Measurements from ENCODE around the gene RIMBP2.

The RIMBP2 gene

GRCh38 chr12:130484221-130484620, 231.9 kb downstream of the RIMBP2 start:
- no peak for DNase-seq

GRCh38 chr12:130483616-130484180, 232.4 kb downstream of the RIMBP2 start:
- H3K4me3 ChIP-seq (ENCODE audit: control insufficient read depth in 1 of 7, extremely low read depth in 1 of 7, insufficient read depth in 4 of 7, low read depth in 2 of 7, low read length in 6 of 7), result no peak overlapping the region

More at GRCh38 chr12:130484221-130484620, 231.9 kb downstream of the RIMBP2 start:
- CTCF ChIA-PET, result no interaction called here
- Histone ChIP-seq H3K27ac (ENCODE audit: insufficient read depth in 1 of 2, low read depth in 1 of 2, low read length in 2 of 2, poor library complexity in 1 of 2, severe bottlenecking in 2 of 2) (no peak overlapping the region), H3K4me3 (ENCODE audit: control insufficient read depth in 1 of 7, extremely low read depth in 1 of 7, insufficient read depth in 4 of 7, low read depth in 2 of 7, low read length in 6 of 7) (no peak overlapping the region), H3K36me3 (ENCODE audit: control insufficient read depth in 4 of 4, insufficient read depth in 4 of 4, low read length in 3 of 4) (no peaks in the 10 kb centered on the region), H3K4me1 (ENCODE audit: control extremely low read depth in 1 of 4, control insufficient read depth in 4 of 4, insufficient read depth in 4 of 4, low read length in 3 of 4) (no peaks in the 10 kb centered on the region), H3K27me3 (replicated peaks in 2 of 5; ENCODE audit: control insufficient read depth in 4 of 5, insufficient read depth in 5 of 5, low read length in 4 of 5) (peaks cover 0 to 12% (median 2%) of the 10 kb centered on the region in 5 experiments), H3K9me3 (ENCODE audit: control extremely low read depth in 1 of 5, control insufficient read depth in 4 of 5, insufficient read depth in 2 of 5, low read depth in 1 of 5, low read length in 4 of 5) (peaks cover 0 to 2% (median 0%) of the 10 kb centered on the region in 5 experiments)
- WGBS (ENCODE audit: insufficient coverage), result 91% methylated on average over 10 of the region's 11 CpGs
- POLR2A ChIA-PET, result no interaction called here

GRCh38 chr12:130482448-130482847, 233.7 kb downstream of the RIMBP2 start:
- H3K4me1 ChIP-seq (ENCODE audit: control extremely low read depth in 1 of 4, control insufficient read depth in 4 of 4, insufficient read depth in 4 of 4, low read length in 3 of 4), result no peaks in the 10 kb centered on the region
- H3K27ac ChIP-seq (ENCODE audit: insufficient read depth in 1 of 2, low read depth in 1 of 2, low read length in 2 of 2, poor library complexity in 1 of 2, severe bottlenecking in 2 of 2), result no peak overlapping the region
- H3K36me3 ChIP-seq (ENCODE audit: control insufficient read depth in 4 of 4, insufficient read depth in 4 of 4, low read length in 3 of 4), result no peaks in the 10 kb centered on the region
- ChIA-PET POLR2A (no interaction called here), CTCF (interaction anchor here (1.1 kb wide), 1 partner anchor 11 kb away, joined by 3 read pairs; no protein-coding TSS in a partner anchor)
- no peak overlapping the region for H3K4me3 ChIP-seq (ENCODE audit: control insufficient read depth in 1 of 7, extremely low read depth in 1 of 7, insufficient read depth in 4 of 7, low read depth in 2 of 7, low read length in 6 of 7)
- 73% methylated on average over 3 of the region's 3 CpGs for WGBS (ENCODE audit: insufficient coverage)
- H3K9me3 ChIP-seq (ENCODE audit: control extremely low read depth in 1 of 5, control insufficient read depth in 4 of 5, insufficient read depth in 2 of 5, low read depth in 1 of 5, low read length in 4 of 5), result no peaks in the 10 kb centered on the region
- H3K27me3 ChIP-seq (replicated peaks in 2 of 5; ENCODE audit: control insufficient read depth in 4 of 5, insufficient read depth in 5 of 5, low read length in 4 of 5), result peaks cover 0 to 18% (median 2%) of the 10 kb centered on the region in 5 experiments
- DNase-seq, result no peak

More at GRCh38 chr12:130483616-130484180, 232.4 kb downstream of the RIMBP2 start:
- 92% methylated on average over 15 of the region's 26 CpGs for WGBS (ENCODE audit: insufficient coverage)
- Histone ChIP-seq H3K4me1 (ENCODE audit: control extremely low read depth in 1 of 4, control insufficient read depth in 4 of 4, insufficient read depth in 4 of 4, low read length in 3 of 4) (no peaks in the 10 kb centered on the region), H3K27me3 (replicated peaks in 2 of 5; ENCODE audit: control insufficient read depth in 4 of 5, insufficient read depth in 5 of 5, low read length in 4 of 5) (peaks cover 0 to 12% (median 2%) of the 10 kb centered on the region in 5 experiments), H3K27ac (ENCODE audit: insufficient read depth in 1 of 2, low read depth in 1 of 2, low read length in 2 of 2, poor library complexity in 1 of 2, severe bottlenecking in 2 of 2) (no peak overlapping the region), H3K9me3 (ENCODE audit: control extremely low read depth in 1 of 5, control insufficient read depth in 4 of 5, insufficient read depth in 2 of 5, low read depth in 1 of 5, low read length in 4 of 5) (no peaks in the 10 kb centered on the region), H3K36me3 (ENCODE audit: control insufficient read depth in 4 of 4, insufficient read depth in 4 of 4, low read length in 3 of 4) (no peaks in the 10 kb centered on the region)
- CTCF ChIA-PET, result no interaction called here
- POLR2A ChIA-PET, result no interaction called here
- no peak for DNase-seq

GRCh38 chr12:130481392-130481879, 234.7 kb downstream of the RIMBP2 start:
- ChIA-PET POLR2A (no interaction called here), CTCF (interaction anchor here (1.1 kb wide), 1 partner anchor 12 kb away, joined by 3 read pairs; no protein-coding TSS in a partner anchor)
- peak in 2 of 3 donors; percentile 1 to 6 for DNase-seq
- Histone ChIP-seq H3K27me3 (replicated peaks in 2 of 5; ENCODE audit: control insufficient read depth in 4 of 5, insufficient read depth in 5 of 5, low read length in 4 of 5) (peaks cover 0 to 20% (median 2%) of the 10 kb centered on the region in 5 experiments), H3K36me3 (ENCODE audit: control insufficient read depth in 4 of 4, insufficient read depth in 4 of 4, low read length in 3 of 4) (no peaks in the 10 kb centered on the region), H3K4me3 (ENCODE audit: control insufficient read depth in 1 of 7, extremely low read depth in 1 of 7, insufficient read depth in 4 of 7, low read depth in 2 of 7, low read length in 6 of 7) (peak overlapping the region in 1 of 7 experiments; percentile 1), H3K4me1 (ENCODE audit: control extremely low read depth in 1 of 4, control insufficient read depth in 4 of 4, insufficient read depth in 4 of 4, low read length in 3 of 4) (no peaks in the 10 kb centered on the region), H3K9me3 (ENCODE audit: control extremely low read depth in 1 of 5, control insufficient read depth in 4 of 5, insufficient read depth in 2 of 5, low read depth in 1 of 5, low read length in 4 of 5) (no peaks in the 10 kb centered on the region), H3K27ac (ENCODE audit: insufficient read depth in 1 of 2, low read depth in 1 of 2, low read length in 2 of 2, poor library complexity in 1 of 2, severe bottlenecking in 2 of 2) (no peak overlapping the region)
- 73% methylated on average over 14 of the region's 17 CpGs for WGBS (ENCODE audit: insufficient coverage)

GRCh38 chr12:130480887-130481286, 235.2 kb downstream of the RIMBP2 start:
- WGBS (ENCODE audit: insufficient coverage), result no CpG with 5 or more reads among the region's 14 CpGs
- POLR2A ChIA-PET, result no interaction called here
- peaks cover 0 to 21% (median 2%) of the 10 kb centered on the region in 5 experiments for H3K27me3 ChIP-seq (replicated peaks in 2 of 5; ENCODE audit: control insufficient read depth in 4 of 5, insufficient read depth in 5 of 5, low read length in 4 of 5)
- H3K4me3 ChIP-seq (ENCODE audit: control insufficient read depth in 1 of 7, extremely low read depth in 1 of 7, insufficient read depth in 4 of 7, low read depth in 2 of 7, low read length in 6 of 7), result peak overlapping the region in 1 of 7 experiments; percentile 1
- H3K4me1 ChIP-seq (ENCODE audit: control extremely low read depth in 1 of 4, control insufficient read depth in 4 of 4, insufficient read depth in 4 of 4, low read length in 3 of 4), result no peaks in the 10 kb centered on the region
- CTCF ChIA-PET, result no interaction called here
- H3K36me3 ChIP-seq (ENCODE audit: control insufficient read depth in 4 of 4, insufficient read depth in 4 of 4, low read length in 3 of 4), result no peaks in the 10 kb centered on the region
- DNase-seq, result peak in 2 of 3 donors; percentile 27 to 39
- no peaks in the 10 kb centered on the region for H3K9me3 ChIP-seq (ENCODE audit: control extremely low read depth in 1 of 5, control insufficient read depth in 4 of 5, insufficient read depth in 2 of 5, low read depth in 1 of 5, low read length in 4 of 5)
- no peak overlapping the region for H3K27ac ChIP-seq (ENCODE audit: insufficient read depth in 1 of 2, low read depth in 1 of 2, low read length in 2 of 2, poor library complexity in 1 of 2, severe bottlenecking in 2 of 2)

GRCh38 chr12:130480231-130480630, 235.9 kb downstream of the RIMBP2 start:
- ChIA-PET POLR2A (no interaction called here), CTCF (interaction anchor here (0.6 kb wide), 1 partner anchor 720 kb away, joined by 4 read pairs; no protein-coding TSS in a partner anchor)
- no peaks in the 10 kb centered on the region for H3K9me3 ChIP-seq (ENCODE audit: control extremely low read depth in 1 of 5, control insufficient read depth in 4 of 5, insufficient read depth in 2 of 5, low read depth in 1 of 5, low read length in 4 of 5)
- peaks cover 0 to 24% (median 2%) of the 10 kb centered on the region in 5 experiments for H3K27me3 ChIP-seq (replicated peaks in 2 of 5; ENCODE audit: control insufficient read depth in 4 of 5, insufficient read depth in 5 of 5, low read length in 4 of 5)
- WGBS (ENCODE audit: insufficient coverage), result 94% methylated on average over 6 of the region's 9 CpGs
- no peak overlapping the region for H3K4me3 ChIP-seq (ENCODE audit: control insufficient read depth in 1 of 7, extremely low read depth in 1 of 7, insufficient read depth in 4 of 7, low read depth in 2 of 7, low read length in 6 of 7)
- no peaks in the 10 kb centered on the region for H3K36me3 ChIP-seq (ENCODE audit: control insufficient read depth in 4 of 4, insufficient read depth in 4 of 4, low read length in 3 of 4)
- DNase-seq, result no peak
- no peaks in the 10 kb centered on the region for H3K4me1 ChIP-seq (ENCODE audit: control extremely low read depth in 1 of 4, control insufficient read depth in 4 of 4, insufficient read depth in 4 of 4, low read length in 3 of 4)
- no peak overlapping the region for H3K27ac ChIP-seq (ENCODE audit: insufficient read depth in 1 of 2, low read depth in 1 of 2, low read length in 2 of 2, poor library complexity in 1 of 2, severe bottlenecking in 2 of 2)

- Histone ChIP-seq H3K4me3 (ENCODE audit: control insufficient read depth in 1 of 7, extremely low read depth in 1 of 7, insufficient read depth in 4 of 7, low read depth in 2 of 7, low read length in 6 of 7) (no peak overlapping the region), H3K36me3 (ENCODE audit: control insufficient read depth in 4 of 4, insufficient read depth in 4 of 4, low read length in 3 of 4) (no peaks in the 10 kb centered on the region), H3K9me3 (ENCODE audit: control extremely low read depth in 1 of 5, control insufficient read depth in 4 of 5, insufficient read depth in 2 of 5, low read depth in 1 of 5, low read length in 4 of 5) (no peaks in the 10 kb centered on the region), H3K27me3 (replicated peaks in 2 of 5; ENCODE audit: control insufficient read depth in 4 of 5, insufficient read depth in 5 of 5, low read length in 4 of 5) (peaks cover 0 to 25% (median 2%) of the 10 kb centered on the region in 5 experiments), H3K27ac (ENCODE audit: insufficient read depth in 1 of 2, low read depth in 1 of 2, low read length in 2 of 2, poor library complexity in 1 of 2, severe bottlenecking in 2 of 2) (no peak overlapping the region), H3K4me1 (ENCODE audit: control extremely low read depth in 1 of 4, control insufficient read depth in 4 of 4, insufficient read depth in 4 of 4, low read length in 3 of 4) (no peaks in the 10 kb centered on the region)
- WGBS (ENCODE audit: insufficient coverage), result 84% methylated on average over 17 of the region's 23 CpGs
- no peak for DNase-seq
- POLR2A ChIA-PET, result no interaction called here
- CTCF ChIA-PET, result no interaction called here
Measured at GRCh38 chr12:130479401-130480125, 236.5 kb downstream of the RIMBP2 start.
